Spinal cord (tissue), 10 donors: ENCODE data around the gene FARP1. TPM values are rescaled to one million over a fixed set of nuclear protein-coding genes. Genes with fewer than 3 reads are reported as not detected.

Experiments used
- DNase-seq, 6 donors: peaks; one replicate each; pipeline versions ENCODE4 v3.0.0 to v3.0.0-alpha.2; 2013 to 2015; ENCODE audit warnings: low spot score in 6 of 6, low read depth in 4 of 6
- H3K27ac ChIP-seq: one replicate; pipeline ENCODE4 v1.5.1; 2013; ENCODE audit warnings: low read depth, low read length, control low read depth
- H3K27me3 ChIP-seq: one replicate; pipeline ENCODE4 v1.6.1; 2013; ENCODE audit warnings: low read length; ENCODE audit not compliant: control insufficient read depth, insufficient read depth
- H3K36me3 ChIP-seq: one replicate; pipeline ENCODE4 v1.6.1; 2013; ENCODE audit warnings: low read length; ENCODE audit not compliant: control insufficient read depth, insufficient read depth
- H3K4me1 ChIP-seq: one replicate; pipeline ENCODE4 v1.6.1; 2013; ENCODE audit warnings: low read length; ENCODE audit not compliant: control insufficient read depth, insufficient read depth
- H3K4me3 ChIP-seq: one replicate; pipeline ENCODE4 v1.5.1; 2013; ENCODE audit warnings: low read depth, low read length, control low read depth
- H3K9me3 ChIP-seq: one replicate; pipeline ENCODE4 v1.6.1; 2013; ENCODE audit warnings: low read length; ENCODE audit not compliant: control insufficient read depth, insufficient read depth
- WGBS: methylation state at CpG from one replicate; pipeline ENCODE4 v1.1.5; 2013; ENCODE audit warnings: missing lambda C conversion rate; ENCODE audit not compliant: insufficient coverage; 5-methylcytosine and 5-hydroxymethylcytosine counted together
- polyA plus RNA-seq, 2 donors: library from polyadenylated mRNA; unstranded; fragments of 120-200 nt; gene quantifications; one replicate each; pipeline ENCODE4 v1.2.1, GENCODE V29; 2013; ENCODE audit not compliant: insufficient read length in 2 of 2
- total RNA-seq, 2 donors: library from RNA; depleted of rRNA in 1 of 2; stranded (reverse); fragments of 120-200 nt in 1 of 2; fragments of >200 nt in 1 of 2; gene quantifications; one replicate each; pipeline versions ENCODE4 v1.2.3 to v1.2.4, GENCODE V29; 2013 to 2014
- donor health status: healthy.

The FARP1 gene
- total and polyA plus RNA-seq, 4 donors = 44.0 to 134 (median 90.5) TPM

GRCh38 chr13:98377635-98378378 is 234.9 kb downstream of the FARP1 start:
- H3K27me3 ChIP-seq = no peaks in the 10 kb centered on the region
- no peaks in the 10 kb centered on the region for H3K4me1 ChIP-seq
- 95% methylated on average over 6 of the region's 13 CpGs for WGBS
- no peak overlapping the region for H3K27ac ChIP-seq
- H3K36me3 ChIP-seq = peaks cover 4% of the 10 kb centered on the region
- no peak for DNase-seq
- H3K9me3 ChIP-seq = peaks cover 6% of the 10 kb centered on the region
- H3K4me3 ChIP-seq = no peak overlapping the region

GRCh38 chr13:98384739-98385138 is 241.8 kb downstream of the FARP1 start:
- Histone ChIP-seq H3K4me3 (no peak overlapping the region), H3K27me3 (no peaks in the 10 kb centered on the region), H3K9me3 (no peaks in the 10 kb centered on the region), H3K27ac (no peak overlapping the region), H3K4me1 (no peaks in the 10 kb centered on the region), H3K36me3 (peaks cover 19% of the 10 kb centered on the region)
- WGBS = 74% methylated on average over 3 of the region's 5 CpGs
- no peak for DNase-seq

GRCh38 chr13:98385606-98386005 is 242.7 kb downstream of the FARP1 start:
- no peak overlapping the region for H3K27ac ChIP-seq
- DNase-seq = no peak
- WGBS = 74% methylated on average over 8 of the region's 10 CpGs
- H3K36me3 ChIP-seq = peaks cover 22% of the 10 kb centered on the region
- H3K4me3 ChIP-seq = no peak overlapping the region
- no peaks in the 10 kb centered on the region for H3K27me3 ChIP-seq
- peaks cover 4% of the 10 kb centered on the region for H3K4me1 ChIP-seq
- H3K9me3 ChIP-seq = no peaks in the 10 kb centered on the region

GRCh38 chr13:98386637-98387036 is 243.7 kb downstream of the FARP1 start:
- WGBS = 100% methylated on average over 2 of the region's 8 CpGs
- Histone ChIP-seq H3K4me3 (no peak overlapping the region), H3K27me3 (no peaks in the 10 kb centered on the region), H3K4me1 (peaks cover 12% of the 10 kb centered on the region), H3K36me3 (peaks cover 28% of the 10 kb centered on the region), H3K27ac (no peak overlapping the region), H3K9me3 (no peaks in the 10 kb centered on the region)
- no peak for DNase-seq

- Histone ChIP-seq H3K27ac (no peak overlapping the region), H3K36me3 (peaks cover 32% of the 10 kb centered on the region), H3K4me1 (peaks cover 22% of the 10 kb centered on the region), H3K4me3 (no peak overlapping the region), H3K9me3 (no peaks in the 10 kb centered on the region), H3K27me3 (no peaks in the 10 kb centered on the region)
- DNase-seq = no peak
- WGBS = 82% methylated on average over 6 of the region's 9 CpGs
Observed at GRCh38 chr13:98389319-98389718, 246.4 kb downstream of the FARP1 start.

GRCh38 chr13:98390086-98390715 is 247.3 kb downstream of the FARP1 start:
- no peaks in the 10 kb centered on the region for H3K9me3 ChIP-seq

GRCh38 chr13:98393873-98394272 is 251.0 kb downstream of the FARP1 start:
- no peak overlapping the region for H3K4me3 ChIP-seq
- WGBS = 42% methylated on average over 11 of the region's 11 CpGs
- no peaks in the 10 kb centered on the region for H3K27me3 ChIP-seq
- H3K27ac ChIP-seq = peak overlapping the region; percentile 63
- H3K36me3 ChIP-seq = peaks cover 37% of the 10 kb centered on the region
- peak in 2 of 6 donors; percentile 49 to 75 for DNase-seq
- peaks cover 44% of the 10 kb centered on the region for H3K4me1 ChIP-seq
- no peaks in the 10 kb centered on the region for H3K9me3 ChIP-seq

More at GRCh38 chr13:98390086-98390715, 247.3 kb downstream of the FARP1 start:
- Histone ChIP-seq H3K4me3 (no peak overlapping the region), H3K4me1 (peaks cover 31% of the 10 kb centered on the region), H3K27me3 (no peaks in the 10 kb centered on the region), H3K27ac (no peak overlapping the region), H3K36me3 (peaks cover 36% of the 10 kb centered on the region)
- DNase-seq = peak in 2 of 6 donors; percentile 65 to 81
- WGBS = 83% methylated on average over 9 of the region's 11 CpGs

GRCh38 chr13:98394820-98395510 is 252.1 kb downstream of the FARP1 start:
- H3K36me3 ChIP-seq = peaks cover 35% of the 10 kb centered on the region
- H3K27ac ChIP-seq = no peak overlapping the region

GRCh38 chr13:98396071-98396710 is 253.3 kb downstream of the FARP1 start:
- DNase-seq = no peak
- H3K4me3 ChIP-seq = no peak overlapping the region
- peaks cover 29% of the 10 kb centered on the region for H3K36me3 ChIP-seq
- H3K27ac ChIP-seq = no peak overlapping the region
- no peaks in the 10 kb centered on the region for H3K9me3 ChIP-seq
- H3K4me1 ChIP-seq = peaks cover 36% of the 10 kb centered on the region
- H3K27me3 ChIP-seq = no peaks in the 10 kb centered on the region
- 90% methylated on average over 13 of the region's 16 CpGs for WGBS

More at GRCh38 chr13:98394820-98395510, 252.1 kb downstream of the FARP1 start:
- Histone ChIP-seq H3K27me3 (no peaks in the 10 kb centered on the region), H3K9me3 (no peaks in the 10 kb centered on the region), H3K4me3 (no peak overlapping the region), H3K4me1 (peaks cover 42% of the 10 kb centered on the region)
- DNase-seq = no peak
- 95% methylated on average over 36 of the region's 37 CpGs for WGBS
